ENCODE data around the gene BNC2.

BNC2 gene

GRCh38 chr9:16521868-16522411, 348.5 kb downstream of the BNC2 start:
- peak; percentile 40 for DNase-seq
- Histone ChIP-seq H3K4me3 (ENCODE audit: low read depth, low read length) (no peak overlapping the region), H3K36me3 (replicated peaks) (no peaks in the 10 kb centered on the region), H3K27me3 (replicated peaks) (no peaks in the 10 kb centered on the region), H3K27ac (peak overlapping the region; percentile 52)
- in situ Hi-C loops (cut with HindIII; ENCODE audit: low pct_ligation_motif_present, low sequenced_read_pairs): no loop called here
- TF ChIP-seq, protein P1, sequence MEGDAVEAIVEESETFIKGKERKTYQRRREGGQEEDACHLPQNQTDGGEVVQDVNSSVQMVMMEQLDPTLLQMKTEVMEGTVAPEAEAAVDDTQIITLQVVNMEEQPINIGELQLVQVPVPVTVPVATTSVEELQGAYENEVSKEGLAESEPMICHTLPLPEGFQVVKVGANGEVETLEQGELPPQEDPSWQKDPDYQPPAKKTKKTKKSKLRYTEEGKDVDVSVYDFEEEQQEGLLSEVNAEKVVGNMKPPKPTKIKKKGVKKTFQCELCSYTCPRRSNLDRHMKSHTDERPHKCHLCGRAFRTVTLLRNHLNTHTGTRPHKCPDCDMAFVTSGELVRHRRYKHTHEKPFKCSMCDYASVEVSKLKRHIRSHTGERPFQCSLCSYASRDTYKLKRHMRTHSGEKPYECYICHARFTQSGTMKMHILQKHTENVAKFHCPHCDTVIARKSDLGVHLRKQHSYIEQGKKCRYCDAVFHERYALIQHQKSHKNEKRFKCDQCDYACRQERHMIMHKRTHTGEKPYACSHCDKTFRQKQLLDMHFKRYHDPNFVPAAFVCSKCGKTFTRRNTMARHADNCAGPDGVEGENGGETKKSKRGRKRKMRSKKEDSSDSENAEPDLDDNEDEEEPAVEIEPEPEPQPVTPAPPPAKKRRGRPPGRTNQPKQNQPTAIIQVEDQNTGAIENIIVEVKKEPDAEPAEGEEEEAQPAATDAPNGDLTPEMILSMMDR (IDR thresholded peaks at IDR 0.05; ENCODE audit: low read depth, low read length, missing control alignments): no peak

GRCh38 chr9:16519001-16519400, 351.5 kb downstream of the BNC2 start:
- Histone ChIP-seq H3K36me3 (replicated peaks) (no peaks in the 10 kb centered on the region), H3K27me3 (replicated peaks) (no peaks in the 10 kb centered on the region), H3K27ac (no peak overlapping the region), H3K4me3 (ENCODE audit: low read depth, low read length) (no peak overlapping the region)
- DNase-seq: no peak
- in situ Hi-C loops (cut with HindIII; ENCODE audit: low pct_ligation_motif_present, low sequenced_read_pairs): no loop called here
- TF ChIP-seq, protein P1 (IDR thresholded peaks at IDR 0.05; ENCODE audit: low read depth, low read length, missing control alignments): no peak

DNA sequence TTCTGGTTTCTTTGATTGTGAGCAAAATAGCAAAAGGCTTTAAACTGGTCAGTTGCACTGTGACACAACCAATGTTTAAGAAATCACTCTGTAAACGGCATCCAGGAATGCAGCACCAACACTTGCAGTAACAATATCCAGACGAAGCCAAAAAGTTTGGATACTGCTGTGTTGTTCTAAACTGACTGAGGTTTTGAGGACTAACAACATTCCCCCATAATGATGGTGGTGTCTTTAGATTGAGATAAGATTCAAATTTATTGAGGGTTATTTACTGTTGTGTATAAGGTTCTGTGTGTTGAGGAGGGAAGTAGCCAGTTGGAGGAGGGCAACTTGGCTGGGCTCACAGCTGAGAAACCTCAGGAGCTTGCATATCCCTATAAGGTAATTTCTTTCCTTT, 353.6 kb downstream of the BNC2 start:
- Histone ChIP-seq H3K27me3 (replicated peaks) (no peaks in the 10 kb centered on the region), H3K4me3 (ENCODE audit: low read depth, low read length) (no peak overlapping the region), H3K36me3 (replicated peaks) (no peaks in the 10 kb centered on the region), H3K27ac (peak overlapping the region; percentile 12)
- in situ Hi-C loops (cut with HindIII; ENCODE audit: low pct_ligation_motif_present, low sequenced_read_pairs): no loop called here
- TF ChIP-seq, protein P1 (IDR thresholded peaks at IDR 0.05; ENCODE audit: low read depth, low read length, missing control alignments): no peak
- DNase-seq: no peak

GRCh38 chr9:16515879-16516301, 354.6 kb downstream of the BNC2 start:
- TF ChIP-seq, protein P1 (IDR thresholded peaks at IDR 0.05; ENCODE audit: low read depth, low read length, missing control alignments): no peak
- H3K36me3 ChIP-seq (replicated peaks): no peaks in the 10 kb centered on the region
- no peaks in the 10 kb centered on the region for H3K27me3 ChIP-seq (replicated peaks)
- no peak overlapping the region for H3K4me3 ChIP-seq (ENCODE audit: low read depth, low read length)
- DNase-seq: peak; percentile 39
- in situ Hi-C loops (cut with HindIII; ENCODE audit: low pct_ligation_motif_present, low sequenced_read_pairs): no loop called here
- H3K27ac ChIP-seq: peak overlapping the region; percentile 66

DNA sequence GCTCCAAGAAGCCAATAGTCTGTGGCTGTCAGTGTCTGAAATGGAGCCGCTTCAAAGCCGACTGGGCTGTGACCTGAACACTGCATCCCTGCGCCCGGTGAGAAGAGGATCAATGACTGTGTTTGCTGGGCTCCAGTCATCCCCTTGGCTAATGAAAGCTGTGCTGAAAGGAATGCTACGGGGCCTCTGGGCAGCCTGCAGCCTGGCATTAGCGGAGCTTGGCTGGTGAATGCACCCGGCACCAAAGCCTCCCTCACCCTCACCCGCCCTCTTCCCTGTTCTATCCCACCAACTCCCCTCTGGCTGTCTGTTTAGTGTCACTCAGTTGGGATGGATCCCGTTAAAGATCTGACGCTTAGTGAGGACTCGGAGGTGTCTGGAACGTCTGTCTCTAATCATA, 355.3 kb downstream of the BNC2 start:
- TF ChIP-seq, protein P1 (IDR thresholded peaks at IDR 0.05; ENCODE audit: low read depth, low read length, missing control alignments): no peak
- no peak overlapping the region for H3K4me3 ChIP-seq (ENCODE audit: low read depth, low read length)
- DNase-seq: no peak
- no peaks in the 10 kb centered on the region for H3K27me3 ChIP-seq (replicated peaks)
- H3K36me3 ChIP-seq (replicated peaks): no peaks in the 10 kb centered on the region
- H3K27ac ChIP-seq: no peak overlapping the region
- in situ Hi-C loops (cut with HindIII; ENCODE audit: low pct_ligation_motif_present, low sequenced_read_pairs): no loop called here

- no peak overlapping the region for H3K27ac ChIP-seq
- in situ Hi-C loops (cut with HindIII; ENCODE audit: low pct_ligation_motif_present, low sequenced_read_pairs): no loop called here
- TF ChIP-seq, protein P1 (IDR thresholded peaks at IDR 0.05; ENCODE audit: low read depth, low read length, missing control alignments): no peak
- no peaks in the 10 kb centered on the region for H3K27me3 ChIP-seq (replicated peaks)
- H3K36me3 ChIP-seq (replicated peaks): no peaks in the 10 kb centered on the region
- no peak overlapping the region for H3K4me3 ChIP-seq (ENCODE audit: low read depth, low read length)
- no peak for DNase-seq
Measured at GRCh38 chr9:16514131-16514530, 356.3 kb downstream of the BNC2 start.
